GM18517 (cell line): ENCODE measurements around the gene CYLD.

Experiments used
- ATAC-seq: cut with Tn5 transposase; IDR thresholded peaks from one replicate; pipeline ENCODE4 v1.9.1; 2021; ENCODE audit warnings: mild to moderate bottlenecking, moderate library complexity; ENCODE audit not compliant: unreplicated experiment

Gene CYLD

GRCh38 chr16:50814541-50814940 is 72.7 kb downstream of the CYLD start:
- ATAC-seq, result no peak

GRCh38 chr16:50815382-50815781 is 73.5 kb downstream of the CYLD start:
- no peak for ATAC-seq

- ATAC-seq, result no peak
These were observed 75.1 kb downstream of the CYLD start for GRCh38 chr16:50816901-50817555.

GRCh38 chr16:50818380-50818779 is 76.5 kb downstream of the CYLD start:
- no peak for ATAC-seq

- ATAC-seq, result no peak
These were observed 77.8 kb downstream of the CYLD start for GRCh38 chr16:50819706-50820105.

GRCh38 chr16:50820225-50820624 is 78.3 kb downstream of the CYLD start:
- ATAC-seq, result no peak

GRCh38 chr16:50821586-50821985 is 79.7 kb downstream of the CYLD start:
- no peak for ATAC-seq

GRCh38 chr16:50822671-50823070 is 80.8 kb downstream of the CYLD start:
- ATAC-seq, result no peak

GRCh38 chr16:50826797-50827316 is 85.0 kb downstream of the CYLD start:
- no peak for ATAC-seq

- no peak for ATAC-seq
These were observed 86.3 kb downstream of the CYLD start for GRCh38 chr16:50828164-50828702.

GRCh38 chr16:50830698-50831097 is 88.8 kb downstream of the CYLD start:
- ATAC-seq, result no peak

GRCh38 chr16:50831751-50832150 is 89.9 kb downstream of the CYLD start:
- no peak for ATAC-seq

- no peak for ATAC-seq
These were observed 92.0 kb downstream of the CYLD start for GRCh38 chr16:50833929-50834328.

GRCh38 chr16:50834701-50835100 is 92.8 kb downstream of the CYLD start:
- ATAC-seq, result no peak

- no peak for ATAC-seq
These were observed 93.6 kb downstream of the CYLD start for GRCh38 chr16:50835358-50836060.

GRCh38 chr16:50836121-50836621 is 94.3 kb downstream of the CYLD start:
- ATAC-seq, result no peak

GRCh38 chr16:50837324-50837723 is 95.4 kb downstream of the CYLD start:
- no peak for ATAC-seq

- no peak for ATAC-seq
These were observed 96.3 kb downstream of the CYLD start for GRCh38 chr16:50838165-50838564.

GRCh38 chr16:50838885-50839284 is 97.0 kb downstream of the CYLD start:
- ATAC-seq, result no peak

GRCh38 chr16:50839356-50839755 is 97.5 kb downstream of the CYLD start:
- no peak for ATAC-seq

- ATAC-seq, result no peak
These were observed 98.2 kb downstream of the CYLD start for GRCh38 chr16:50839920-50840729.
